Hypothalamus (tissue), 51 donors: ENCODE measurements around the gene SP2.

Source experiments
- DNase-seq, 51 donors: peaks; one replicate each; lab custom pipeline; 2025; lab: John Stamatoyannopoulos, UW

The SP2 gene

GRCh38 chr17:47895856-47896671 lies at the start of gene SP2:
Gene SP2, plus strand, starts transcription at chr17:47896236. Its CDS starts 51 bp downstream, at chr17:47896287.
- peak; percentile 93 to 100 (median 99) for DNase-seq

- no peak for DNase-seq
These were observed 49.2 kb upstream of the SP2 start for GRCh38 chr17:47846716-47847340.

- DNase-seq, result no peak
These were observed 48.5 kb upstream of the SP2 start for GRCh38 chr17:47847341-47848197.

- no peak for DNase-seq
These were observed 47.9 kb upstream of the SP2 start for GRCh38 chr17:47848198-47848513.

- DNase-seq, result no peak
These were observed 45.7 kb upstream of the SP2 start for GRCh38 chr17:47850373-47850691.

- DNase-seq, result peak in 2 of 51 donors; percentile 6 to 7
These were observed 45.1 kb upstream of the SP2 start, which contains the start of gene SP6 for GRCh38 chr17:47850692-47851573. Gene SP6, minus strand, starts transcription at chr17:47851163. Its CDS starts 2,734 bp downstream, at chr17:47848429.

GRCh38 chr17:47851764-47852112 lies 44.3 kb upstream of the SP2 start:
- DNase-seq, result no peak

GRCh38 chr17:47852113-47852949 lies 43.7 kb upstream of the SP2 start:
- DNase-seq, result no peak

GRCh38 chr17:47853616-47854015 lies 42.4 kb upstream of the SP2 start:
- no peak for DNase-seq

GRCh38 chr17:47855737-47856136 lies 40.3 kb upstream of the SP2 start:
- DNase-seq, result no peak

- DNase-seq, result no peak
These were observed 39.2 kb upstream of the SP2 start for GRCh38 chr17:47856830-47857229.

- no peak for DNase-seq
These were observed 38.2 kb upstream of the SP2 start for GRCh38 chr17:47857551-47858455.

- DNase-seq, result no peak
These were observed 35.6 kb upstream of the SP2 start for GRCh38 chr17:47860386-47860785.

- DNase-seq, result no peak
These were observed 33.2 kb upstream of the SP2 start for GRCh38 chr17:47862621-47863440.

- no peak for DNase-seq
These were observed 31.2 kb upstream of the SP2 start for GRCh38 chr17:47864791-47865216.

GRCh38 chr17:47866941-47867340 lies 29.1 kb upstream of the SP2 start:
- no peak for DNase-seq

- DNase-seq, result no peak
These were observed 28.1 kb upstream of the SP2 start for GRCh38 chr17:47867813-47868533.
